GM21717 (cell line): Measurements from ENCODE around the gene ZCCHC14.

Experiments used
- ATAC-seq: cut with Tn5 transposase; IDR thresholded peaks from one replicate; pipeline ENCODE4 v1.9.1; 2021; ENCODE audit warnings: mild to moderate bottlenecking, moderate library complexity; ENCODE audit not compliant: unreplicated experiment

ZCCHC14 gene

GRCh38 chr16:87435372-87436224 is 57.2 kb downstream of the ZCCHC14 start:
- no peak for ATAC-seq

- ATAC-seq = no peak
Measured at GRCh38 chr16:87434146-87434667, 58.6 kb downstream of the ZCCHC14 start.

GRCh38 chr16:87432330-87432915 is 60.4 kb downstream of the ZCCHC14 start:
- ATAC-seq = no peak

GRCh38 chr16:87431926-87432325 is 60.9 kb downstream of the ZCCHC14 start:
- no peak for ATAC-seq

GRCh38 chr16:87426423-87427215 is 66.2 kb downstream of the ZCCHC14 start:
- no peak for ATAC-seq

- ATAC-seq = no peak
Measured at GRCh38 chr16:87425941-87426340, 66.9 kb downstream of the ZCCHC14 start.

- ATAC-seq = no peak
Measured at GRCh38 chr16:87424266-87424665, 68.6 kb downstream of the ZCCHC14 start.

- ATAC-seq = no peak
Measured at GRCh38 chr16:87423429-87423828, 69.4 kb downstream of the ZCCHC14 start.

GRCh38 chr16:87422106-87422505 is 70.7 kb downstream of the ZCCHC14 start:
- ATAC-seq = no peak

GRCh38 chr16:87421003-87421912 is 71.6 kb downstream of the ZCCHC14 start:
- no peak for ATAC-seq

GRCh38 chr16:87420026-87421002 is 72.5 kb downstream of the ZCCHC14 start:
- no peak for ATAC-seq

GRCh38 chr16:87418644-87419043 is 74.2 kb downstream of the ZCCHC14 start:
- no peak for ATAC-seq

GRCh38 chr16:87418216-87418615 is 74.6 kb downstream of the ZCCHC14 start:
- ATAC-seq = no peak

- no peak for ATAC-seq
Measured at GRCh38 chr16:87417528-87417910, 75.3 kb downstream of the ZCCHC14 start.

GRCh38 chr16:87416826-87417527 is 75.8 kb downstream of the ZCCHC14 start:
- ATAC-seq = no peak

GRCh38 chr16:87415441-87415840 is 77.4 kb downstream of the ZCCHC14 start:
- no peak for ATAC-seq

- no peak for ATAC-seq
Measured at GRCh38 chr16:87414251-87414680, 78.6 kb downstream of the ZCCHC14 start.

GRCh38 chr16:87412996-87413421 is 79.8 kb downstream of the ZCCHC14 start:
- ATAC-seq = no peak
